ENCODE measurements around the gene ZNF148. TPM values are rescaled to one million over a fixed set of nuclear protein-coding genes. Genes with fewer than 3 reads are reported as not detected.

The ZNF148 gene
- total RNA-seq, 4 donors from 2014 or later: 17.0 to 34.9 (median 20.0) TPM

DNA sequence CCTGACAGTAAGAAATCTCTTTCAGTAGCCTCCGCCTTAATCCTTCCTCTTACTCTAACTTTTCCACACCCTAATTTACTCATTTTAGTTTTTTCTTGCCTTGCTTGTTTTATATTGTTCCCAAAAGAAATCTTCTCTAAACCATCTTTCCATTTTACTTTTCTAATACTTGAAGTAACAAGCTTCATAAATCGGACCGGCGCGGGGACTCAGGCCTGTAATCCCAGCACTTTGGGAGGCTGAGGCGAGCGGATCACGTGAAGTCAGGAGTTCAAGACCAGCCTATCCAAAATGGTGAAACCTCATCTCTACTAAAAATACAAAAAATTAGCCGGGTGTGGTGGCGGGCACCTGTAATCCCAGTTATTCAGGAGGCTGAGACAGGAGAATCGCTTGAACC, 17.3 kb downstream of the ZNF148 start:
- intact Hi-C loops (cut with DNase I; ENCODE audit: low total_unique reads): loop anchor here (2.0 kb wide), 1 partner anchor 17 kb away; the partner anchor contains the start of gene ZNF148
- no peak for DNase-seq
- Histone ChIP-seq H3K27ac (peak overlapping the region; percentile 78 to 91 (median 85)), H3K9me3 (no peaks in the 10 kb centered on the region), H3K4me1 (peaks cover 29 to 46% of the 10 kb centered on the region in 2 donors), H3K36me3 (no peaks in the 10 kb centered on the region), H3K4me3 (peak overlapping the region; percentile 64 to 75 (median 70)), H3K27me3 (no peaks in the 10 kb centered on the region)
- no peak for ATAC-seq
- TF ChIP-seq POLR2A (IDR thresholded peaks at IDR 0.05): no peak
- in situ Hi-C loops (cut with MboI; ENCODE audit: low sequenced_read_pairs in 4 of 4): no loop called here

DNA sequence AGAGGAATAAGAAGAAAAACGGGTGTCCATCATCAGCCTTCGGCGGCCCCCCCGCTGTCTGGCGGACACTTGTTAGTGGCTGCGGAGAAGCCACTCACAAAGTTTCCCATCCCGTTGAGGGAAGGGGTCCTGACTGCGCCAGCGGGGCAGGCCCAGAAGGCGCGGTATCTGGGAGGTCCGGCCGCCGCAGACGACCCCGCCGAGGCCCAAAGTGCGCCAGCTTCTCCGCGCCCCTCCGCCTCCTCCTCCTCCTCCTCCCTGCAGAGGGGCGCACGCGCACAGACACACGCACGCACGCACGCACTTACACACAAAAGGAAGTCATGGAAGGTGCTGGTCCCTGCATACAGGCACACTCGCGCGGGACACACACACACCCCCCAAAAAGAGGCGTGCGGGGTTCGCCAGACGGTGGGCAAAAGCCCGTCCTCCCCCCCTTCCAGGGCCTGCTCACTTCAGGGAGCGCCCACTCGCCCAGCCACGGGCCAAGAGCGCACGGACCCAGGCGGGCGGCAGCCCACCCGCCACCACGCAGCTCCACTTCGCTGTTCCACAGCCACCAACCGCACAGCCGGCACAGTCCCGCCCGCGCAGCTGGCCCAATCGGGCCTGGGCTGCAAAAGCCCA, 18.0 kb downstream of the ZNF148 start:
- intact Hi-C loops (cut with DNase I; ENCODE audit: low total_unique reads): loop anchor here (2.0 kb wide), 1 partner anchor 18 kb away; the partner anchor contains the start of gene ZNF148
- H3K27me3 ChIP-seq: no peaks in the 10 kb centered on the region
- H3K4me1 ChIP-seq: peaks cover 31 to 51% of the 10 kb centered on the region in 2 donors
- peak overlapping the region; percentile 78 to 91 (median 85) for H3K27ac ChIP-seq
- in situ Hi-C loops (cut with MboI; ENCODE audit: low sequenced_read_pairs in 4 of 4): no loop called here
- peak overlapping the region; percentile 64 to 75 (median 70) for H3K4me3 ChIP-seq
- TF ChIP-seq POLR2A (IDR thresholded peaks at IDR 0.05) (peak; percentile 21 to 57), CTCF (IDR thresholded peaks at IDR 0.05 in 4 of 5, conservative IDR thresholded peaks at IDR 0.05 in 1 of 5) (no peak)
- peak; percentile 34 to 40 for DNase-seq
- H3K9me3 ChIP-seq: no peaks in the 10 kb centered on the region
- H3K36me3 ChIP-seq: no peaks in the 10 kb centered on the region
- peak; percentile 54 to 75 for ATAC-seq

GRCh38 chr3:125356140-125357026, 18.7 kb downstream of the ZNF148 start:
- Histone ChIP-seq H3K27me3 (no peaks in the 10 kb centered on the region), H3K9me3 (no peaks in the 10 kb centered on the region), H3K36me3 (no peaks in the 10 kb centered on the region), H3K4me3 (peak overlapping the region; percentile 64 to 75 (median 70)), H3K27ac (peak overlapping the region; percentile 78 to 91 (median 85)), H3K4me1 (peaks cover 29 to 59% of the 10 kb centered on the region in 2 donors)
- ATAC-seq (peak; percentile 70 to 80), DNase-seq (no peak)
- in situ Hi-C loops (cut with MboI; ENCODE audit: low sequenced_read_pairs in 4 of 4): no loop called here
- no peak for TF ChIP-seq CTCF (IDR thresholded peaks at IDR 0.05 in 4 of 5, conservative IDR thresholded peaks at IDR 0.05 in 1 of 5)
- TF ChIP-seq POLR2A (IDR thresholded peaks at IDR 0.05): no peak
- intact Hi-C loops (cut with DNase I; ENCODE audit: low total_unique reads): loop anchor here (2.0 kb wide), 1 partner anchor 18 kb away; the partner anchor contains the start of gene ZNF148

GRCh38 chr3:125353659-125354058, 21.5 kb downstream of the ZNF148 start:
- Histone ChIP-seq H3K36me3 (no peaks in the 10 kb centered on the region), H3K4me3 (no peak overlapping the region), H3K27ac (no peak overlapping the region), H3K4me1 (peaks cover 31 to 64% of the 10 kb centered on the region in 2 donors), H3K27me3 (no peaks in the 10 kb centered on the region), H3K9me3 (no peaks in the 10 kb centered on the region)
- DNase-seq (no peak), ATAC-seq (no peak)
- intact Hi-C loops (cut with DNase I; ENCODE audit: low total_unique reads) (no loop called here), in situ Hi-C loops (cut with MboI; ENCODE audit: low sequenced_read_pairs in 4 of 4) (no loop called here)
- TF ChIP-seq CTCF (IDR thresholded peaks at IDR 0.05 in 4 of 5, conservative IDR thresholded peaks at IDR 0.05 in 1 of 5) (no peak), POLR2A (IDR thresholded peaks at IDR 0.05) (no peak)

- ATAC-seq: no peak
- intact Hi-C loops (cut with DNase I; ENCODE audit: low total_unique reads): no loop called here
These were observed 22.0 kb downstream of the ZNF148 start for GRCh38 chr3:125353128-125353527.

More at GRCh38 chr3:125353128-125353527, 22.0 kb downstream of the ZNF148 start:
- no peak overlapping the region for H3K4me3 ChIP-seq
- H3K9me3 ChIP-seq: no peaks in the 10 kb centered on the region
- in situ Hi-C loops (cut with MboI; ENCODE audit: low sequenced_read_pairs in 4 of 4): no loop called here
- H3K4me1 ChIP-seq: peaks cover 31 to 62% of the 10 kb centered on the region in 2 donors
- TF ChIP-seq CTCF (IDR thresholded peaks at IDR 0.05 in 4 of 5, conservative IDR thresholded peaks at IDR 0.05 in 1 of 5) (no peak), POLR2A (IDR thresholded peaks at IDR 0.05) (no peak)
- no peaks in the 10 kb centered on the region for H3K36me3 ChIP-seq
- H3K27me3 ChIP-seq: no peaks in the 10 kb centered on the region
- peak overlapping the region in 1 of 4 donors; percentile 11 for H3K27ac ChIP-seq
- DNase-seq: no peak
